Cardiac muscle cell (in vitro differentiated cells and primary cell): Measurements from ENCODE around the gene SOS2. TPM values are rescaled to one million over a fixed set of nuclear protein-coding genes. Genes with fewer than 3 reads are reported as not detected.

Experiments
- DNase-seq, 2 donors: peaks; one replicate each; pipeline versions ENCODE4 v3.0.0 to v3.0.0-alpha.2; 2010 to 2017; ENCODE audit warnings: low read depth in 1 of 2, low spot score in 1 of 2
- H3K27ac ChIP-seq: fragments of 200-600 bp; sonication (generic); 2 replicates; pipeline ENCODE4 v1.5.1; 2016
- H3K27me3 ChIP-seq: fragments of 200-600 bp; sonication (generic); 2 replicates; pipeline ENCODE4 v1.6.0; 2016; ENCODE audit warnings: control low read depth
- H3K36me3 ChIP-seq: fragments of 200-600 bp; sonication (generic); 2 replicates; pipeline ENCODE4 v1.5.1; 2016; ENCODE audit warnings: control low read depth
- H3K4me1 ChIP-seq: fragments of 200-600 bp; sonication (generic); 2 replicates; pipeline ENCODE4 v1.8.1; 2017; ENCODE audit warnings: low read depth, mild to moderate bottlenecking, mixed run types
- H3K4me3 ChIP-seq: fragments of 200-600 bp; sonication (generic); 2 replicates; pipeline ENCODE4 v1.5.1; 2016; ENCODE audit warnings: mild to moderate bottlenecking
- H3K9me3 ChIP-seq: fragments of 200-600 bp; sonication (generic); 2 replicates; pipeline ENCODE4 v1.5.1; 2017; ENCODE audit warnings: low read depth, mild to moderate bottlenecking, control low read depth
- CTCF ChIP-seq: IDR thresholded peaks from 2 replicates; pipeline ENCODE4 v1.5.1; 2012; ENCODE audit warnings: low read depth, mild to moderate bottlenecking, low read length
- polyA plus RNA-seq: library from polyadenylated mRNA; unstranded; fragments of >200 nt; fragmentation: Nextera tagmentation; extraction: Ambion mirVana; gene quantifications from 2 replicates; pipeline ENCODE4 v1.2.1, GENCODE V29; 2016
- total RNA-seq: library from RNA; depleted of rRNA; stranded (reverse); fragments of >200 nt; gene quantifications from 2 replicates; pipeline ENCODE4 v1.2.3, GENCODE V29; 2016

SOS2 gene
- total and polyA plus RNA-seq, 2 experiments from 2014 or later, result 14.3 to 15.4 TPM

- Histone ChIP-seq H3K4me1 (no peaks in the 10 kb centered on the region), H3K9me3 (no peaks in the 10 kb centered on the region), H3K27me3 (no peaks in the 10 kb centered on the region), H3K36me3 (no peaks in the 10 kb centered on the region), H3K4me3 (no peak overlapping the region), H3K27ac (no peak overlapping the region)
- no peak for TF ChIP-seq CTCF
- DNase-seq, result no peak
Measured at GRCh38 chr14:50218501-50218900, 12.9 kb downstream of the SOS2 start.

- no peak overlapping the region for H3K27ac ChIP-seq
- H3K27me3 ChIP-seq, result no peaks in the 10 kb centered on the region
- H3K4me3 ChIP-seq, result no peak overlapping the region
- no peaks in the 10 kb centered on the region for H3K9me3 ChIP-seq
- no peak for TF ChIP-seq CTCF
- DNase-seq, result no peak
- no peaks in the 10 kb centered on the region for H3K36me3 ChIP-seq
- no peaks in the 10 kb centered on the region for H3K4me1 ChIP-seq
Measured at GRCh38 chr14:50215416-50215815, 16.0 kb downstream of the SOS2 start.

- no peaks in the 10 kb centered on the region for H3K9me3 ChIP-seq
- no peak for DNase-seq
Measured at GRCh38 chr14:50213795-50214194, 17.6 kb downstream of the SOS2 start.

GRCh38 chr14:50212726-50213125 lies 18.7 kb downstream of the SOS2 start:
- Histone ChIP-seq H3K27ac (no peak overlapping the region), H3K4me3 (no peak overlapping the region), H3K27me3 (no peaks in the 10 kb centered on the region), H3K4me1 (no peaks in the 10 kb centered on the region), H3K9me3 (no peaks in the 10 kb centered on the region), H3K36me3 (no peaks in the 10 kb centered on the region)
- DNase-seq, result no peak
- TF ChIP-seq CTCF, result no peak

More at GRCh38 chr14:50213795-50214194, 17.6 kb downstream of the SOS2 start:
- Histone ChIP-seq H3K27ac (no peak overlapping the region), H3K4me3 (no peak overlapping the region), H3K27me3 (no peaks in the 10 kb centered on the region), H3K36me3 (no peaks in the 10 kb centered on the region), H3K4me1 (no peaks in the 10 kb centered on the region)
- no peak for TF ChIP-seq CTCF

- DNase-seq, result no peak
- H3K9me3 ChIP-seq, result no peaks in the 10 kb centered on the region
- TF ChIP-seq CTCF, result no peak
- H3K27me3 ChIP-seq, result no peaks in the 10 kb centered on the region
- no peaks in the 10 kb centered on the region for H3K36me3 ChIP-seq
- no peak overlapping the region for H3K4me3 ChIP-seq
- H3K27ac ChIP-seq, result no peak overlapping the region
- H3K4me1 ChIP-seq, result no peaks in the 10 kb centered on the region
Measured at GRCh38 chr14:50210074-50210473, 21.3 kb downstream of the SOS2 start.

GRCh38 chr14:50198499-50198898 lies 32.9 kb downstream of the SOS2 start:
- TF ChIP-seq CTCF, result no peak
- Histone ChIP-seq H3K36me3 (peaks cover 35% of the 10 kb centered on the region), H3K4me3 (no peak overlapping the region), H3K27ac (no peak overlapping the region), H3K9me3 (no peaks in the 10 kb centered on the region), H3K27me3 (no peaks in the 10 kb centered on the region), H3K4me1 (no peaks in the 10 kb centered on the region)
- no peak for DNase-seq
